DND-41 (cell line): ENCODE data around the gene DACH1.

Experiments used
- ATAC-seq: fragments of 200-7000 bp; cut with Tn5 transposase; 3 replicates; pipeline ENCODE4 v1.9.1; 2021; ENCODE audit warnings: low read depth; ENCODE audit not compliant: insufficient read depth
- DNase-seq: peaks from one replicate; pipeline ENCODE4 v3.0.0-alpha.2; 2020
- H2AFZ ChIP-seq: 2 replicates; pipeline ENCODE4 v1.6.0; 2012; ENCODE audit warnings: low read depth, low read length
- H3K27ac ChIP-seq: 2 replicates; pipeline ENCODE4 v1.5.1; 2012; ENCODE audit warnings: low read length, inconsistent platforms
- H3K27me3 ChIP-seq: fragments of 200-600 bp; sonication (generic); 2 replicates; pipeline ENCODE4 v1.6.0; 2012; ENCODE audit warnings: low read length, mild to moderate bottlenecking, inconsistent platforms; ENCODE audit not compliant: insufficient read depth, poor library complexity
- H3K36me3 ChIP-seq: 2 replicates; pipeline ENCODE4 v1.5.1; 2012; ENCODE audit warnings: low read length, inconsistent platforms; ENCODE audit not compliant: insufficient read depth
- H3K4me1 ChIP-seq: 2 replicates; pipeline ENCODE4 v1.5.1; 2012; ENCODE audit warnings: mild to moderate bottlenecking, low read length; ENCODE audit not compliant: insufficient read depth
- H3K4me2 ChIP-seq: 2 replicates; pipeline ENCODE4 v1.6.0; 2012; ENCODE audit warnings: mild to moderate bottlenecking, moderate library complexity, low read length, inconsistent platforms; ENCODE audit not compliant: insufficient read depth
- H3K4me3 ChIP-seq, 2 experiments: fragments of 200-600 bp in 1 of 2; shearing (Covaris generic) in 1 of 2; 2 replicates each; pipeline ENCODE4 v1.5.1; 2012 to 2016; ENCODE audit warnings: inconsistent platforms in 2 of 2, low read length in 2 of 2, mild to moderate bottlenecking in 2 of 2, low read depth in 1 of 2, moderate library complexity in 1 of 2
- H3K79me2 ChIP-seq: 2 replicates; pipeline ENCODE4 v1.6.0; 2012; ENCODE audit warnings: low read length, inconsistent platforms; ENCODE audit not compliant: insufficient read depth
- H3K9ac ChIP-seq: 2 replicates; pipeline ENCODE4 v1.6.0; 2012; ENCODE audit warnings: low read depth, mild to moderate bottlenecking, inconsistent platforms, low read length, moderate library complexity
- H3K9me3 ChIP-seq: 2 replicates; pipeline ENCODE4 v1.5.1; 2012; ENCODE audit warnings: low read length, moderate library complexity, mild to moderate bottlenecking, inconsistent platforms; ENCODE audit not compliant: insufficient read depth, severe bottlenecking
- H4K20me1 ChIP-seq: 2 replicates; pipeline ENCODE4 v1.6.0; 2012; ENCODE audit warnings: low read length; ENCODE audit not compliant: insufficient read depth
- EZH2 ChIP-seq: IDR thresholded peaks from 3 replicates; pipeline ENCODE4 v1.6.1; 2012; ENCODE audit warnings: borderline replicate concordance, low read depth, mild to moderate bottlenecking, moderate library complexity, low read length, inconsistent platforms; ENCODE audit not compliant: severe bottlenecking
- TF ChIP-seq, protein P1 (sequence below): IDR thresholded peaks from 2 replicates; pipeline ENCODE4 v1.5.1; 2012; ENCODE audit warnings: borderline replicate concordance, low read length, moderate library complexity, mild to moderate bottlenecking; ENCODE audit not compliant: poor library complexity, severe bottlenecking; ENCODE audit errors: extremely low read depth

DACH1 gene

GRCh38 chr13:71606818-71607217, 260.2 kb downstream of the DACH1 start:
- Histone ChIP-seq H3K79me2 (no peaks in the 10 kb centered on the region), H3K4me2 (no peak overlapping the region), H3K36me3 (no peaks in the 10 kb centered on the region), H3K27me3 (no peaks in the 10 kb centered on the region), H4K20me1 (no peaks in the 10 kb centered on the region), H3K9ac (no peak overlapping the region), H3K9me3 (no peaks in the 10 kb centered on the region), H3K27ac (no peak overlapping the region), H3K4me3 (no peak overlapping the region), H3K4me1 (no peaks in the 10 kb centered on the region), H2AFZ (no peak overlapping the region)
- no peak for DNase-seq
- TF ChIP-seq EZH2 = no peak
- no peak for ATAC-seq

DNA sequence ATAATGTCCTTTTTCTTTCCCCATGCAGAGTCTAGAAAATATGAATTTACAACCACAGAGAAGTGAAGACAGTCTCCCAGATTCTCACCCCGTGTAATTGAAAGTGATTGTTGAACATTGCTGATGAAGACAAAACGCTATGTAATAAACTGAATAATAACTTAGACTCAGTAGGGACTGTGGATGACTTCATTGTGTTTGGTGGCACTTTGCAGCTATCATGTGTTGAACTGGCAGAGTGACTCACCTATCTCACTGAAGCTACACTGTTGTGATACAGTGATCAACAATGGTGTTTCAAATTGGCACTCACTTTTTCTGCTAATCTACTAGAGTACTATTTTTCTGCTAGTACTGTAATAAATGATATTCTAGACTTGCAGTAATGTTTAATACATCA, 261.3 kb downstream of the DACH1 start:
- no peak for DNase-seq
- Histone ChIP-seq H2AFZ (no peak overlapping the region), H3K4me1 (no peaks in the 10 kb centered on the region), H3K27ac (no peak overlapping the region), H4K20me1 (no peaks in the 10 kb centered on the region), H3K9ac (no peak overlapping the region), H3K79me2 (no peaks in the 10 kb centered on the region), H3K4me3 (no peak overlapping the region), H3K36me3 (no peaks in the 10 kb centered on the region), H3K27me3 (no peaks in the 10 kb centered on the region), H3K9me3 (no peaks in the 10 kb centered on the region), H3K4me2 (no peak overlapping the region)
- TF ChIP-seq, protein P1, sequence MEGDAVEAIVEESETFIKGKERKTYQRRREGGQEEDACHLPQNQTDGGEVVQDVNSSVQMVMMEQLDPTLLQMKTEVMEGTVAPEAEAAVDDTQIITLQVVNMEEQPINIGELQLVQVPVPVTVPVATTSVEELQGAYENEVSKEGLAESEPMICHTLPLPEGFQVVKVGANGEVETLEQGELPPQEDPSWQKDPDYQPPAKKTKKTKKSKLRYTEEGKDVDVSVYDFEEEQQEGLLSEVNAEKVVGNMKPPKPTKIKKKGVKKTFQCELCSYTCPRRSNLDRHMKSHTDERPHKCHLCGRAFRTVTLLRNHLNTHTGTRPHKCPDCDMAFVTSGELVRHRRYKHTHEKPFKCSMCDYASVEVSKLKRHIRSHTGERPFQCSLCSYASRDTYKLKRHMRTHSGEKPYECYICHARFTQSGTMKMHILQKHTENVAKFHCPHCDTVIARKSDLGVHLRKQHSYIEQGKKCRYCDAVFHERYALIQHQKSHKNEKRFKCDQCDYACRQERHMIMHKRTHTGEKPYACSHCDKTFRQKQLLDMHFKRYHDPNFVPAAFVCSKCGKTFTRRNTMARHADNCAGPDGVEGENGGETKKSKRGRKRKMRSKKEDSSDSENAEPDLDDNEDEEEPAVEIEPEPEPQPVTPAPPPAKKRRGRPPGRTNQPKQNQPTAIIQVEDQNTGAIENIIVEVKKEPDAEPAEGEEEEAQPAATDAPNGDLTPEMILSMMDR = no peak
- TF ChIP-seq EZH2 = no peak
- no peak for ATAC-seq

DNA sequence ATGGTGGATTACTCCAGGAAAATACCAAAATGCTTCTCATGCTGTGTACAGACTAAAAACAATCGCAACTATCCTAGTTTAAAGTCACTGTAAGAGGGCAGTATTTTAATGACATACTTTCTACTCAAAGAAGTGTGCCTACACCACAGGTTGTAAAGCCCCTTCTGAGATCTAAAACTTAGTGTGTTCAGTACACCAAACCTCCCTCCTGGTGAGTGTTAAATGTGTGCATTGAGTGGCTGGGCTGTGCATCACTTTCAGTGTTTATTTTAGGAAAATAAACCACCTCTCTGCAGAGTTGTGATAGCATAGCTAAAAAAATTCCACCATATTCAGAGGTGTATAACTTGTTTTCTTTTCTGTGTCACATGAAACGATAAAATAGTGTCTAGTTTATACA, 263.7 kb downstream of the DACH1 start:
- Histone ChIP-seq H3K79me2 (no peaks in the 10 kb centered on the region), H3K4me3 (no peak overlapping the region), H4K20me1 (no peaks in the 10 kb centered on the region), H3K9me3 (no peaks in the 10 kb centered on the region), H3K4me2 (no peak overlapping the region), H3K27ac (no peak overlapping the region), H2AFZ (no peak overlapping the region), H3K36me3 (no peaks in the 10 kb centered on the region), H3K4me1 (no peaks in the 10 kb centered on the region), H3K9ac (no peak overlapping the region), H3K27me3 (no peaks in the 10 kb centered on the region)
- ATAC-seq (no peak), DNase-seq (no peak)
- TF ChIP-seq, protein P1 = no peak
- TF ChIP-seq EZH2 = no peak

DNA sequence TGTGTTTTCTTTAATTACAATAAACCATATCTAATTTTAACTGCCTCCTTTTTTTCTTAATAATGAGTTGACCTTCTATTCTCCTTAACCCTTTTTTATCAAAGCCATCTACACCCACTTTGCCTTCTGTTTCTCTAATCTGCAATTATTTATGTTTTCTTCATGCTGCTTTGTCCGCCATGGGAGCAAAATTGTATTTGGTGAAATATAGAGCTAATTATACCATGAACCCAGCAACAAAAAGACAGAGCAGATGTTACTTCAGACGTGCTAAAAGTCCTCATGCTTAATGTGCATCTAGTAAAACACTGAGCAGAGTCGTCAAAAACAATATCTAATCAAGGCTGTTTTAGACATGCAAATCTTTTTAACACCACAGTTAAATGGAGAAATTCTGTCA, 264.7 kb downstream of the DACH1 start:
- Histone ChIP-seq H3K36me3 (no peaks in the 10 kb centered on the region), H3K4me3 (no peak overlapping the region), H4K20me1 (no peaks in the 10 kb centered on the region), H3K79me2 (no peaks in the 10 kb centered on the region), H2AFZ (no peak overlapping the region), H3K27me3 (no peaks in the 10 kb centered on the region), H3K4me1 (no peaks in the 10 kb centered on the region), H3K9ac (no peak overlapping the region), H3K9me3 (no peaks in the 10 kb centered on the region), H3K27ac (no peak overlapping the region), H3K4me2 (no peak overlapping the region)
- no peak for TF ChIP-seq EZH2
- TF ChIP-seq, protein P1 = no peak
- no peak for ATAC-seq
- DNase-seq = no peak
